GM21723 (cell line): ENCODE data around the gene P2RY2.
"Not testable (repeated sequence)": the region's sequence is repeated elsewhere in the genome, so short reads cannot be mapped to it uniquely, and the experiment has no call there.

Source experiments
- ATAC-seq: cut with Tn5 transposase; IDR thresholded peaks from one replicate; pipeline ENCODE4 v1.9.1; 2021; ENCODE audit warnings: mild to moderate bottlenecking, moderate library complexity; ENCODE audit not compliant: unreplicated experiment

P2RY2 gene

DNA sequence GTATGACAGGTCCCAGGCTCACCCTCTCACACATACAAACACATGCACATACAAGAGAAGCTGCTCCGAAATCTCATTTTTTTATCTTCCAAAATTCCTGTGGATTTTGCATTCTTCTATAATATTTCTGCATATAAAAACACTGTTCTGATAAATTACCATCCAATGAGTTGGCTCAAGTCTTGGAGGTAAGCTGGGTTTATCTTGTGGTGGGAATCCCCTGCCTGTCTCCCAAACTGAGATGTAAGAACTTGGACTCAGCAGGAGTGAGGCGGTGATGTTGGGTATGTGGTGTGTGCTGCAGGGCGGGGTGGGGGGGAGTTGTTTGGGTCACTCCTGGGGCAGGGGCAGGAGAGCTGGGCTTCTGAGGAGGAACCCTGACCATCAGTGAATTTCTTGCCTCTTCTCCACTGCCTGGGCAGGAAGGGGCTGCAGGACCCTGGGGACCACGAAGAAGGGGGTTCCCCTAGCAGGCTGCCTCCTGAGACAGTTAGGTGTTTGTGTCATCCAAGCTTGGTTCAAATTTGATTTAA, 47.3 kb downstream of the P2RY2 start:
- ATAC-seq, result no peak

DNA sequence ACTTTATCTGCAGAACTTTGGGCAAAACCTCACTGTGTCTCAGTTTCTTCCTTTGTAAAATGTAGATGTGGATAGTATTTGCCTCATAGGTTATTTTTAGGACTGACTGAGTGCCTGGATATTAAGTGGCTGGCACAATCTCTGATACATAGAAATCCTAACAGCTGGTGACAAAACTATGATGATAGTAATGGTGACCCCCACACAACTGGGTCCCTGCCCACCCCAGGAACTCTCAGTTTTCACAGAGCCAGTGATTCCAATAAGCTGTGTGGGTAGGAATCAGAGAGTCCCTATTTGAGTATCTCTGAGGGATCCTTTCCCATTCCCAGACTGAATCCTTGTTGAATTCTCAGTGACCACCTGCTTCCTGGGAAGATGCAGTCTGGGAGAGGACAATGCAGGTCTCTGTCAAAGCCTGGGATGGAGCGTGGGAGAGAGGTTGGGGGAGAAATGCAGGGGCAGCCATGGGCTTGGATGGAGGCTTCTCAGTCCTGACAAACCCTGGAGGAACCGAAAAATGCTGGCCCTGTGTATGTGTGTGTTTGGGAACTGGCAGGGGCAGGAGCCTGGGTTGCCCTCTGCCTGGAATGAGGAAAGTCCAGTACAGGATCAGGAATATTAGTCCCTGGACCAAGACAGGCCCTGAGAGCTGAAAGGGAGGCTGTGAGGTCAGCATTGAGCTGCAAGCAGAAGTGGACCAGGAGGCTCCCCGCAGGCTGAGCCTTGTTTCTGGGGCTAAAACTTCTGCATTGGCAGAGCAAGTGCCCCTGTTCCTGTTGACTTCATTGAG, 48.0 kb downstream of the P2RY2 start:
- no peak for ATAC-seq

DNA sequence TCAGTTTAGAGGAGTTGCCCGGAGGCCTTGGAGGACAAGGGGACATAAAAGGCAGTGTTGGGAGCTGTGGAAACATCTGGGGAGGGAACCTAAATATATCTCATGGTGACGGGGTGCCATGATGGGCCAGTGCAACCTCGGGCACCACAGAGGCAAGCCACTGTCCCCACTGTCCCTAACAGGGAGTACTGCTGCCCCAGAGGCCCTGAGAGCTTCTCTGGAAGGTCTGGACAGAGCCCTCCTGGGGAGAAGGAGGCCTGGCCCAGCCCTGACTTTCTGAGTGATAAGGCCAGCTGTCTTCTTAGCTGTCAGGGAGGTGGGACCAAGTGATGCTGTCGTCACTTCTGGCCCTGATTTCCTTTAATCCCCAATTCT, 48.6 kb downstream of the P2RY2 start:
- no peak for ATAC-seq

DNA sequence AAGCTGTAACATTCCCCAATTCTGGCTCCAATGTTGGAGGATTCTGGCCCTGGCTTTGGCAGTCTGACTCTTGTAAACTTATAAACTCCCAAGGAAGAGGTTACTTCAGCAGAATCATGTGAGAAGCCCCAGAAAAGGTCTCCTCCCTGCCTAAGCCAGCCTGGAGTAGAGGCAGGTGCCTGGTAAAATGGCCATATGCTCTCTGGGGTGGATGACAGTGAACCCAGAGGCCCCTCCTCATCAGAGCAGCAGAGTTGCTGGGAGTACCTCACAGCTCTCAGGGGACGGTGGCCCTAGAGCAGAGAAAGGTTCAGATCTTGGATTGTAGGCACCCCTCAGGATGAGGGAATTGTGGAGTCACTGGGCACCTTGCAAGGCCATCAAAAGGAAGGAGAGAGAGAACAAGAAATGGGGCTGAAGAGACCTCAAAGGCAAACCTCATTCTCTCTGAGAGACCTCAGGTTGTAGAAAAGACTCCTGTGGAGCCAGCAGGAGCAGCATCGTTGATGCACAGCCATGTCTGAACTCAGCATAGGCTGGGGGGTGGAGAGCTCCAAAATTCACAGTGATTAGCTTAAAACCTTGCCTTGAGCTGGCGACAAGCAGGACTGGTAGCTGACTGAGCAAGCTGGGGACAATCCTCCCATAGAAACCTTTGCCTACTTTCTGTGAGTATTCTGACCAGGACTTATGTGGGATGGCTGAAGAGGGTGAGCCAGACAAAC, 49.2 kb downstream of the P2RY2 start:
- no peak for ATAC-seq

DNA sequence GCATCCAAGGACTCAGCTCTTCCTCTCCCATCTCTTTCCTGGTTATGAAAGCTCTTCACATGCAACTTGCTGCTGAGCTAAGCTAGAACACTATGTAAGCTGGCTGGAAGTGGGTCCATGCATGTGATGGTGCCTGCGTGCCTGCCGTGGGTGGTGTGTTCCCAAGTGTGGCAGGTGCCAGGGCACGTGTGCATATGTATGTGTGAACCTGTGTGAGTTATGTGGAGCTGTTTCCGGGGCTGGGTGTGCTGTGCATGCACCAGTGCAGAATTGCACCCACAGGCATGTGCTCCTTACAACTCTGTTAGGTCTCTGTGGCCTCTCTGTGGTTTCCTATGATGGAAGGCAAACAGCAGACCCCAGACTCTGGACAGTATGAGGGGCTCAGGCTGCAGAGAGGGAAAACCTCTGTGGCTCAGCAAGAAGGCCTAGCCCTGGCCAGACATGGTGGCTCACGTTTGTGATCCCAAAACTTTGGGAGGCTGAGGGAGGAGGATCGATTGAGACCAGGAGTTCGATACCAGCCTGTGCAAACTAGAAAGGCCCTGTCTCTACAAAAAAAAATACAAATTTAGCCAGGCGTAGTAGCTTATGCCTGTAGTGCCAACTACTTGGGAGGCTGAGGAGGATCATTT, 49.9 kb downstream of the P2RY2 start:
- no peak for ATAC-seq

DNA sequence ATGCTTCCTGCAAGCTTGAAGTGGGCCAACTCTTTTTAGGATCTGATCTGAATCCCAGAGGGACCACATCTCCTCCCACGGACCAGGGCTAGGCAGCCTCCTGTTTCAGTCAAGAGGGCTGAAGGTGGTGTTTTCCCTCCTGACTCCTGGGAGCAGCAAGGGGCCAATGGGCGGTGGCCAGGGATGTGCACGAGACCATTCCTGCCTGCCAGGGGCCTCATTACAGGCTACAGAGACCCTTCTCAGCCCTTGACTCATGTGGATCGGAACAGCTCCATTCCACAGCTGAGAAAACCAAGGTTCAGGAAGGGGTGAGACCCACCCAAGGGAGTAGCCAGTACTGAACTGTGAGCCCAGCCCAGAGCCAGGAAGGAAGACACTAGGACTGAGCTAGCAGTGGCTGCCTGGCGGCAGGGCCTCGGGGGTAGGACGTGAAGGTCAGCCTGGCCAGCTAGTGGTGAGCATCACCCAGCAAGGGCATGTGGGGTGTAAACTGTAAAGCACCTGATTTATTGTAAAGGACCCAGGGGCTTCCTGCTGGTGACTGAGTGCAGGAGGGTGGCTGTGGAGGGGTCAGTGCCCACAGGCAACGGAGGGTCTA, 50.7 kb downstream of the P2RY2 start:
- ATAC-seq, result no peak

DNA sequence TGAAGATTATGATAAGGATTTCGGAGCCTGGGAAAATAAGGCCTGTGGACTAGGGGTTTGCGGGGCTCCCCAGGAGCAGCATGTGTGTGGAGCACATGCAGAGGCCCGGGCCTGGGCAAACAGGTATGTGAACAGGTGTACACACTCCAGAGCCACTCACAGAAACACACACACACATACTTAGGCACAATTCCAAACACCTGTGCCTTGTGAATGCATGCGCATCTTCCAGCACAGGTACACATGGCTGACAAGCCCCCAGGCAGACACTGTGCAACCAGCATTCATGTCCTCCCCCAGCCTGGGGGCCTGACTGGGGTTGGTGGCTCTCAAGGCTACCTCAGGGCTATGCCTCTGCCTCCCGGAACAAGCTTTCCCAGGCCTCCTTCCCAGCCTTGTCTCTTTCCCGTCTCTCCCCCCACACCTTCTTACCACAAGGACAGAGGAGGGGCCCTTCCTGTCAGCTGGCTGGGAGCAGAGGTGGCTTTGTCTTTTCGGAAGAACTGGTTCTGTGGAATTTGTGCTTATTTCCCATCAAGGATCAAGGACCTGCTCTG, 51.5 kb downstream of the P2RY2 start:
- no peak for ATAC-seq

DNA sequence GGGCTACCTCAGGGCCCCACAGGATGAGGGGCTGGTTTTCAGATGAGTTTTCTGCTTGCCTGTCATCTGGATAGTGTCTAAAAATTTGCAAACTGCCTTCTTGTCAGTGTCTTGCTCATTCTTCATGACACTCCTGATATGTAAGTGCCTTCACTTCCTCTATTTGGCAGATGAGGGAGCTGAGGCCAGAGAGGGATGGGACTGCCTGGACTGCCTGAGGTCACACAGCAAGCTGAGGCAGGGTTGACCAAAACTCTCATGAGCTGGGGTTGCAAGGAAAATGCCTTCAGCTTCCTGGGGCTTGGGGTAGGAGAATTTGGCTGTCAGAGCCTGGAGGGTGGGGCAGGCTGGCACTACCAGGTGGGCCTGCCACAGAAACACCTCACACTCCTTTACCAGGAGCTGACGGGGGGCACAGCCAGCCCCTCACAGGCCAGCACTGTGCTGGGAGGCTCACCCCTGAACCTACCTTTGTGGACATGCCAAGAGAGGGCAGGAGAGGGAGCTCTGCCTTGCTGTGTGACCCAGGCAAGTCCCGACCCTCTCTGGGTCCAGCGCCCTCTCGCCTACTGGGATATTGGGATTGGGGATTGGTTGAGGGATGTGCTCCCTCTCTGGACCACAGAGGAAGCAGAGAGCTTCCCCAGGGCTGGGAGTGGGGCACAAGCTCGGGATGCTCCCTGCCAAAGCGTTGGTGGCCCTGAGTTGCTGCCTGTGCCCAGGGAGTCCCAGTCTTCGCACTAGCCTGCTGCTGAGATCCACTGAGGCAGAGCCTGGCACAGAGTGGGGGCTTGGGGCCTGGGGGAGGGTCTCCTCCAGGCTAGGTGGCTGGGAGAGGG, 52.2 kb downstream of the P2RY2 start:
- ATAC-seq, result no peak

DNA sequence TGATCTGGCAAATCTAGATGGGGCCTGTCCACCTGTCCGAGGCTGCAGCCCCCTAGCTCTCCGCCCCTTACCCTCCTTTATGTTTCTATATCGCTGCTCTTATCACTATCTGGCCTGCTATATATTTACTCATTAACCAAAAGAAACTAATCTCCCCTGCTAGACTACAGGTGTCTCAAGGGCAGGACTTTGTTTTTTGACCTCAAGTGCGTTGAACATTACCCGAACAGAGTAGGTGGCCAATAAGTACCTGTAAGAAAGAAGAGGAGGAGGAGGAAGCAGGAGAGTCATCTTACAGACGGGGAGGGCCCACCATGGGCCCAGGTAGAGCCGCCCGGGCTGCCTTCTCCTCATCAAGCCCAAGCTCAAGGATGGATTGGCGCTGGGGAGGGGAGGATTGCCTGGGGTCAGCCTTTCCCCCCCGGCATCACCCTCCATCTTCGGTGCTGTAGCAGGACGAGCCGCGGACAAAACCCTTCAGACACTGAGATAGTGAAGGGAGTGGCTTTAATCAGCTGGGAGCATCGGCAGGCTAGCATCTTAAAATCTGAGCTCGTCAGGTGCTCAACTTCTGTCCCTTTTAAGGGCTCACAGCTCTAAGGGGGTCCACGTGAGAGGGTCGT, 52.9 kb downstream of the P2RY2 start:
- no peak for ATAC-seq

DNA sequence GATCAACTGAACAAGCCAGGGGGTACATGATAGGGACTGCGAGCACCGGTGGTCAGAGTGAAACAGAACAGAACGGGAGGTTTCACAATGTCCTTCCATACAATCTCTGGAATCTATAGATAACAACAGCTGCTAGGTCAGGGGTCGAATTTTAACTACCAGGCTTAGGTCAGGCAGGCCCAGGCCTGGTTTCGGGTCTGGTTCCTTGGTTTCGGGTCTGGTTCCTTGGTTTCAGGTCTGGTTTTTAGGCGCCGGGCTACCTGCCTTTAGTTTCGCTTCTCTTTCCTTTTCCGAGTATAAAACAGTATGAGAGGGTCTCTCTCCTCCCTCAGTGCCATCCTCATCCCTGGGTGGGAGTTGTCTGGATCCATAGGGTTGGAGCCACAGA, 53.4 kb downstream of the P2RY2 start:
- not testable (repeated sequence) for ATAC-seq

DNA sequence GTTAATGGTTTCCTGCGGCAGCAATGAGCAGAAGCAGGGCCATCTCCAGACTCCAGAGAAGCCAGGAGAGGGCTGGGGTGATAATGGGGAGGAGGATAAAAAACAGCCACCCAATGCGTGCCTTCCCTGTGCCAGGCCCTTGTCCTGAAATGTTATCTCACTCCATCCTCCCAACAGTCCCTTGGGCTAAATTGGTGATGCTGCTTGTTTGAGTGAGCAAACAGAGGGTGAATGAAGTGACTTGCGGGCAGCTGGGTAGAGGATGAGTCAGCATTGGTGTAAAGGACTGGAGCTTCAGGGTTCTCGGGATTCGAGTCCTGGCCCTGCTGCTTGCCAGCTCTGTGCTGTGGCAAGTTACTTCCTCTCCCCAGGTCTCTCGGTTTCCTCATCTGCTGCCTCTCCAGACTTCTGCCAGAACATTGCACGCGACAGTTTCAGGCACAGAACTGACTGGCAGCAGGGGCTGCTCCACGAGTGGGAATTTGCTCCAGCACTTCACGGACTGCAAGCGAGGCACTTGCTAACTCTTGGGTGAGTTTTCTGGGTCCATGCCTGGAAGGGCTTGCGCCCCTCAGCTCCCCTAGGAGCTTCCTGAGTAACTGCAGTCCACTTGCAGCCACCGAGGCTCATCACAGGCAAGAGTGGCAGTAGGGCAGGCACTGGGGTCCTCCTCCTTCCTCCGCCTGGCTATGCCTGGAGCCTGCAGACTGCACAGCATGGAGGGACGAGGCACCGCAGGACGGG, 54.0 kb downstream of the P2RY2 start, which contains the start of gene P2RY6:
P2RY6 (plus strand) TSS at position 403 of the 744 bp plus-strand sequence. CDS start 24,181 bp downstream, outside the sequence.
- no peak for ATAC-seq

DNA sequence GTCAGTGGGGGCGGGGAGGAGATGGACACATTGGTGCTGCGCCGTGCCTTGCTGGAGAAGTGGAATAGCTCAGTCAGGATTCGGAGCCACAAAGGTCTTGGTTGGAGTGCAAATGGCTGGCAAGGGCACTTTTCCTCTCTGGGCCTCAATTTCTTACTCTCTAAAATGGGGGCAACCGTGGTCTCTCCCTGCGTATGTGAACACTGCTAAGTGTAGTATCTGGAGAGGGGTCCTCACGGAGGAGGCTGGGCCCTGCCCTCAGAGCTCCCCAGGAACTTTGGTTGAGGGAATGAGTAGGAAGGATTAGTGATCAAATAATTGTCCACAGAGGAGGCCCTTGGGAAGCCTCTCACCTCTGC, 54.6 kb downstream of the P2RY2 start:
- no peak for ATAC-seq

DNA sequence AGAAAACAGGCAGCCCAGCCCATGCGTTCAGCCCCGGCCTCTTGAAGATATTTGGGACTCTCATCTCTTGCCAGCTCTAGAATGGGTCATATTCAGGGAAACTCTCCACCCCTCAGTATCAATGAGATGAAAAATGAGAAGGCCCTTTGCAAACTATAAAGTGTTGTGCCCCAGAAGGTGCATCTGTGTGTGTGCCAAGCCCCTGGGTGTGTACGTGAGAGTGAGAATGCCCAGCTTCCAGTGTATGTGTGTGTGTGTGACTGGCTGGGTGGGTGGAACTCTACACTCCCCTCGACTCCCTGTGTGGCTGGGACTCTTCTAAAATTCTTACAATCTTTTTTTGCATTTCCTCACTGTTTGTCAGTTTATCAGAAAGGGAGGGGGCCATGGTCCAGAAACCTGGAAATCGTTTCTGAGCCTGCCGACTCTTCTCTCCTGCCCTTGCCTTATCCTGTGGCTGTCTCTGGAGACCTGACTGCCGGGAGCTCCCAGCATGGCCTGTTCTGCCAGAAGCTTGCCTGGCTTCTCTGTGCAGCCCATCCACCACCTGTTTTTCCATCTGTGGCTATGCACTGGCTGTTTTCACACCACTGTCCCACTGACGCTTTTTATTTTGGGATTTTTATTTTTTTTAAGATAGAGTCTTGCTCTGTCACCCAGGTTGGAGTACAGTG, 55.3 kb downstream of the P2RY2 start:
- ATAC-seq, result no peak

DNA sequence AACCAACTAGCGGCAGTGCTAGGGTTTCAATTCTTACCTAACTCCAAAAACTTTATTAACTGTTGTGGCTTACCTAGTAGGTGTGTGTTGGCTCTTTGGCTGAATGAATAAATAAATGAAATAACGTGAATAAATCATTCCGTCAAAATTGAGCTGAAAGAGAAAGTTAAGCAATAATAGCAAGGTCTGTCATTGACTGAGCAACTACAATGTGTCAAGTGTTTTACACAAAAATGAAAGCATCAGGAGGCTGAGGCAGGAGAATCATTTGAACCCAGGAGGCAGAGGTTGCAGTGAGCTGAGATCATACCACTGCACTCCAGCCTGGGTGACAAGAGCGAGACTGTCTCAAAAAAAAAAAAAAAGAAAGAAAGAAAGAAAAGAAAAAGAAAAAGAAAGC, 56.1 kb downstream of the P2RY2 start:
- not testable (repeated sequence) for ATAC-seq

DNA sequence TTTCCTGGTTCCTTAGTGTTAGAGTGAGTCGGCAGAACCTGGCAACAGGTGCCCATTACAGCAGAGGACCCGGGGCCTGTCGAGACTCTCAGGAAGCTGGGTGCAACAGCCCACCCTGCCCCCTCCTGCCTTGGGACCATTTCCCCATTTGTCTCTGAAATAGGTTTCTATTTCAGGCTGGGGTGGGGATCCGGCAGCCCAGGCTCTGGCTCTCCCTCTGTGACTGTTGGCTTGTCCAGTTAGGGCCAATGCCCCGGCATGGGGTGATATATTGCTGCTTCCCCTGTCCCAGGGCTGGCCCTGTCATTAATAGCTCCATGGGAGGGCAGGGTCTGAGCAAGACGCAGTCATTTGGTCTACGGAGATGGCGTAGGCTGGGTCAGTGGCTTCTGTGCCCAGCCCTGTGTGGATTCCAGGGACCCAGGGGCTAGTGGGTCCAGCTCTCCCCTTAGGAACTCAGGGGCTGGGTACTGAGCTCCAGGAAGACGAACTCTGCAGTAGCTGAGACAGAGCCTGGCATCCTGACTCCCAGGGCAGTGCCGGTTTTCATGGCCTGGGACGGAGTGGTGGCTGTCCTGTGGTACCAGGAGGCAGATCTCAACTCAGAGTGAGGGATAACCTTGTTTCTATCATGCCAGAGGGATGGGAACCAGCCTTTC, 56.8 kb downstream of the P2RY2 start:
- no peak for ATAC-seq

DNA sequence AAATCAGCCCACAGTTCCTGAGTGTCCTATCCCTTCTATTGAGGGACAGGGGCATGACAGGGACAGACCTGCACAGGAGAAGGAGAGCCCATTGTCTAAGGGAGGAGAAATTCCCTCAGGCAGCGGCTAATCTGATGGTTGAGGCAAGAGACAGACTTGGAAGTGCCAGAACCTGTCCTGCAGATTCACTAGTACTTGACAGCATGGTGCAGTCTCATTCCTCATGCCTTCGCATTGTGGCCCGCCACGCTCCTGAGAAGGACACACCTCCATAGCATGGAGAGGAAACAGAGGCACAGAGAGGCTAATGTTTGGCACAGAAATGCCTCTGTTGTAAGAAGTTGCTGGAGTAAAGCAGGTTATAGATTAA, 57.3 kb downstream of the P2RY2 start:
- no peak for ATAC-seq

DNA sequence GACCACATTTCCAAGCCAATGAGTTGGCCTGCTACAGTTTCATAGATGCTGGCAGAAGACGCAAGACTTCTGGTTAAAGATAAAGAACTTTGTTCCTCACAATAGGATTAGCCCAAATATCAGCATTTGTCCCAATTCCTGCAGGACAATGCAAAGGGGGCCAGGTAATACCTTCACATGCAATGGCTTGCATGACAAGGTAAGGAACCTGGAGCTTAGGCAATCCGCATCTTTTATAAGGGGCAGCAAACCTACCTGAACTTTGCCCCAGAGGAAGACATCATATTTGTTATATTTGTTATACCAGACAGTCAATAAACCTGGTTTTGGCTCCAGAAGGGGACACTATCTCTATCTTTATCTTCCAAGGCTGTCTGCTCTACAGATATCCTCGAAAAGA, 59.4 kb downstream of the P2RY2 start:
- no peak for ATAC-seq

DNA sequence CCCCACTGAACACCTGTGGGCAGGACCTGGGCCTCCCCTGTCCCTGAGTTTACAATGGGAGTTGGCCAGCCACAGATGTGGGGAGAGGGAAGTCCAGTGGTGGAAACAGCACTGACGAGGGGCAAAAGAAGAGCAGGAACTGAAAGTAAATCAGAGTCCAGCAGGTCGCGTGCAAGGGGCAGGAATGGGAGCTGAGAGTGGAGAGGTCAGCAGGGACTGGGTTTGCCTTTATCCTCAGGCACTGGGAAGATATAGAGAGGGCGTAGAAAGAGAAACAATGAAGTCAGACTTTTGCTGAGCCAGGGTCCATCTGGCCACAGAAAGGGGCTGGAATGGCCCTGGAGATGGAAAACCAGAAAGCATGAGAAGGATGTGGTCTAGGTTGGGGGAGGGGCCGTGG, 62.5 kb downstream of the P2RY2 start:
- no peak for ATAC-seq
